ENCODE results near the gene OMP.

Gene OMP

GRCh38 chr11:77069336-77069968, 33.2 kb upstream of the OMP start:
- DNase-seq (ENCODE audit: low read depth in 2 of 2) = no peak

- no peak for DNase-seq (ENCODE audit: low read depth in 2 of 2)
Measured at GRCh38 chr11:77069969-77070582, 32.6 kb upstream of the OMP start.

DNA sequence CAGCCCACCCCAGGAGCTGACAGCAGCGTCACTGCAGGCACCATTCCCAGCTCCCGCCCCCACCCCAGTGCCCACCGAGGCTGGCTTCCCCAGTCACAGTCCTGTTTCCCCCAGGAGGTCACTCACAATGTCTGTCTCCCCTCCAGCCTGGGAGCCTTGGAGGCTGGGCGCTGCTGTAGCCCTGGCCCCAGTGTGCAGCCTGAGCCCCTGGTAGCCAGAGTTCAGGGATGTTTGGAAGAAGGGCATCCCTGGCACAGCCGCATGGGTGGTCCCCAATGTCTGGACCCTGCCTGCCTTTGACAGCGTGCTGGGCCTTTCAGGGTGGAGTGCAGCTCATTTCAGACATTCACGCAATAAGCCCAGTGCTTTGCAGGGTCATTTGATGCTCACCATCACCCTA, 31.6 kb upstream of the OMP start:
- no peak for DNase-seq (ENCODE audit: low read depth in 2 of 2)

DNA sequence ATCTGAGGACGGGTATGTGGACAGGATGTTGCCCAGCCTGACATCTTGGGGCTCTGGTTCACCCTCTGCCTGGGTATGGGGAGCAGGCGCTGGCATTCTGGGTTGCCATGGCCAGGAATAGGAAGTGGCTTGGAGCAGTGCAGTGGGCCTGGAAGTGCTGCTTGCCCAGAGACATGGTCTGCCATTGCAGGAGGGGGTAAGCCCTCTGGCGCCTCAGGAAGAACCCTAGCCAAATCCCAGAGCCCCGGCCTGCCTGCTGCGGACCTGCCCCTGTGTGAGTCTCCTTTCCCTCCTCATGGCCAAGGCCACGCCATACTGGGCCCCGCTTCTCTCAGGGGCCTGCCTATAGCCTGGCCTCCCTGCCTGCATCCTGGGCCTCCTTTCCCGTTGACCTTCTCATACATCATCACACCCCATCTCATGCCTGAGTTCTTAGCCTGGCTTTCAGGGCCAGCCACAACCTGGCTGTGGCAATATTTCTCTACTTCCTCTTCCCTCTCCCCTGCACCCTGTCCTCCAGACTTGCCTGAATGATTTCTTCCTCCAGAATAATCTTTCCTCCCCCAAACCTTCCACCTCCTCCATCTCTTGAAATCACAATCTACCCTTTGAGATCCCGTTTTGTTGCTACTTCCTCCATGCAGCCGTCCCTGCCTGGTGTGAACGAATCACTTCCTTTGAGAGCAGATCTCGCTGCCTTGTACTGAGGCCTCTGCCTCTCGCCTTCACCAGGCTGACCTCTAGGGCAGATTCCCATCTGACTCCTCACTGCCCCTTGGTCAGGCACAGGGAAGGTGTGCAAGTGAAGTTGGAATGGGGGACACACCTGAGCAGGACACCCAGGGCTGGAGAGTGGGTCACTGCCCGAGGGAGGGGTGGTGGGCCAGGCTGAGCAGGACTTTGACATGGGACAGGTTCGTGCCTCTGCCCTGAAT, 30.7 kb upstream of the OMP start:
- DNase-seq (ENCODE audit: low read depth in 2 of 2) = no peak

GRCh38 chr11:77072851-77073327, 29.8 kb upstream of the OMP start:
- no peak for DNase-seq (ENCODE audit: low read depth in 2 of 2)

DNA sequence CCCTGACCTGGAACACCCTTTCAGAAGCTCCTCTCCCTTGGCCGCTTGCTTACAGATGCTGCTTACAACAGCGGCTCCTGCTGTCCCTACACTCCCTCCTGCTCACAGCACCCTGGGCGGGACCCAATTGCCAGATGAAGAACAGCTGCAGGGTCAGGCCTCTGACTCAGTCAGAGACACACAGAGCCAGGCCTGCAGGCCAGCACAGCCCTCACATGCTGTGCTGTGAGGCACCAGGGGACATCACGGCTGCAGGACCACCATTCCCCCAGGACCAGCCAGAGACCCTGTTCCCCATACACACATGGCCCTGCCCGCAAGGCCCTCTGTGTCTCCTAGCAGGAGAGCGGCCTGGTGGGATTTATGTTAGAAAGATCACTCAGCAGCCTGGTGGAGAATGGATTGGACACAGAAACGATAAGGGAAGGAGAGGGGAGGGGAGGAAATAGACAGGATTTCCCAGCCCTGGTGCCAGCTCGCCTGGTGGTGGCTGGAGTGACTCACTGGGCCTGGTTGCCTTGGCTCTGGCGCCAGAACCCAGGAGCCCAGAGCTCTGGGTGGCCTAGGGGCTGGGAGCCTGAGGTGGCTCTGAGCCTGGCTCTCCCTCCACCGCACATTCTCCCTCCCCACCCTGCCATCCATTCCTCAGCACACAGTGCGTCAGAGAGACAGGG, 29.2 kb upstream of the OMP start:
- no peak for DNase-seq (ENCODE audit: low read depth in 2 of 2)

- no peak for DNase-seq (ENCODE audit: low read depth in 2 of 2)
Measured at GRCh38 chr11:77074205-77074604, 28.4 kb upstream of the OMP start.

DNA sequence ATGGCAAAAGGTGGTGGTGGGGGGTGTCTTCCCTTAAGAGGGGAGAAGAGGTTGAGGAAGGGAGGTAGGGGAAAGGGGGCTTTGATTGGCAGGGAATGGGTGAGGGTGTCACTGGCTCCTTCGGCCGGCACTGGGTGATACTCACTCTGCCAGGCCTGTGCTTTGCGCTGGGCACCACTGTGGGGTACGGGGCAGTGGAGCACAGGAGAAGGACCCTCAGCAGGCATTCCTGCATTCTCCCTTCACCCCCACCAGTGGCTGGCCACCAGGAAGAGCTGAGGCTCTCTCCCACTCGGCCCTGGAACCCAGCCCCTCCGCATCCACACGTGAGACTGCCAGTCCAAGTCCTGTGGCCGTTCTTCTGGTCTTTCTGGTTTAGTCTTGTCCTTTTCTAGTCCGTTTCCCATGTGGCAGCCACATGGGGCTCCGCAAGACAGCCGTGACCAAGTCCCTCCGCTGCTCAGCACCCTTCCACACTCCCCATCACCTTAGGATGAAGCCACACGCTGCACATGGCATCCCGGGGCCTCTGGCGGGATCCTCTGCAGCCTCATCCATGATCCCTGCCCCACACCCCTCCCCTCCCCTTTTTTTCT, 27.9 kb upstream of the OMP start:
- DNase-seq (ENCODE audit: low read depth in 2 of 2) = no peak

GRCh38 chr11:77075425-77075905, 27.2 kb upstream of the OMP start:
- DNase-seq (ENCODE audit: low read depth in 2 of 2) = no peak

DNA sequence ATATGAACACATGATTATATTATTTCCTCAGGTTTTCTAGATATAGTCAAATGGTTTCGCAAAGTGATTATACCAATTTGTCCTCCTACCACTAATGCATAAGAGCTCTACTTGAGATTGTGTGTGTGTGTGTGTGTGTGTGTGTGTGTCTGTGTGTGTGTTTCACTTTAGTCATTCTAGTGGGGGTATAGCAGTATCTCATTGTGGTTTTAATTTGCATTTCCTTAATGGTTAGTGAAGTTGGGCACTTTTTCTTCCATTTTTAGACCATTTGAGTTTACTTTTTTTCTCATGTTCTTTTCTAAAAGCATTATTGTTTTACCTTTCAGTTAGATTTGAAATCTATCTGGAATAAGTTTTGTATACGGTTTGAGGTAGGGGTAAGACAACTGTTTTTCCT, 23.0 kb upstream of the OMP start:
- no peak for DNase-seq (ENCODE audit: low read depth in 2 of 2)

DNA sequence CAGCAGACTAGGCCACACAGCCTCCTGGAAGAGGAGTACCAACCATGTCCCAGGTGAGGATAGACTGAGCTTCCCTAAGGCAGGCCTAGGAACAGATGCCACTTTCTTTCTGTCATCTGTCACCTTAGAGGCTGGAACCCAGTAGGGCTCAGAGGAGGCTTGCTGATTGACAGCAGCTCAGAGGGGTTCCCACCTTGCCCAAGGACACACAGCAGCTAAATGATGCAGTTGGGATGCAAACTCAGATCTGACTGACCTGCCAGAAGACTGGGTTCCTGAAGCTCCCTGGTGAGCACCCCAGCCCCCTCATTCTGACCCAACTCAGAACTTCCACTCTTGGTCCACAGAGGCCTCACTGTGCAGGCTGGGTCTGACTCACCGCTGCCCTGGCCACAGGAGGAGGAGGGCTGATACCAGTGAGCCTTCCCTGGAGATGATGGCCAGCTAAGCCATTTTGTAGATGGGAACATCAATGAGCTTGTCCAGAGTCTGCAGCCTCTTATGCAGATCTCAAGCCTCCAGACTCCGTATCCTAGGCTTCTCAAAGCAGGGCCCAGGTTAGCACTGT, 21.9 kb upstream of the OMP start:
- DNase-seq (ENCODE audit: low read depth in 2 of 2) = no peak

GRCh38 chr11:77081381-77081851, 21.2 kb upstream of the OMP start:
- no peak for DNase-seq (ENCODE audit: low read depth in 2 of 2)

DNA sequence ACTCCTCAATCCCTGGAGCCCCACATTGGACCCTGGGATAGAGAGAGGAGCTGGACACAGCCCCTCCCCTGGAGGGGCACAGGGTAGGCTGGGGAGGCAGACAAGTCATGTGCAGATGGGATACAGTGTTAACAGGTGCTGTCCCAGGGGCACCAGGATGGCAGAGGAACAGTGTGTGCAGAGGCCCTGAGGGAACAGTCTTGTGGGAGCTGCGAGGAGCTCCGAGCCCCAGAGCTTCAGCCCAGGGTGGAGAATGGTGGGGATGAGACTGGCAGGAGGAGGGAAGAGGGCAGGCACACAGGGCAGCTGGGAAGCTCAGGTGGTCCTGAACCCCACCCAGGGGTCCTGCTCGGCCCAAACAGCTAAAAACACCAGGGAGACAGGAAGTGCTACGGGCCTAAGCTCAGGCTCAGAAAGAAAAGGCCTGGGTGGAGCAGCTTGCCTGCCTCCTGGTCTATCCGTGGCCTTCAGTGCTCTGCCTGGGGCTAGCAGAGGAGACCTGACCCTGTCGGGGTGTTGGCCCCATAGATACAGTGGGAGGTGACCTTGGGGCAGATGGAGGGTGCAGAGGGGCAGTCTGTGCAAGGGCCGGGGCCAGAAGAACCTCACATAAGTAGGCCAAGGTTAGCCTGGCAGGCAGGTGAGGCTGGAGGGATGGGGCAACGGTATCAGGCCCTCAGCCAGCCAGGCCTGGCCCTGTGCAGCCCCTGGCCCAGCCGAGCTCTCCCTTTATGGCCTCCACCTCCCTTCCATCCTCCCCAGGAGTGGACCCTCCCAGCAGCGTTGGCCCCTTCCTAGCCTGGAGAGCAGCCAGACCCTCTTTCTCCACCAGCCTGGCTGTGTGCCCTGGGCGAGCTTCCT, 20.4 kb upstream of the OMP start:
- DNase-seq (ENCODE audit: low read depth in 2 of 2) = no peak

- DNase-seq (ENCODE audit: low read depth in 2 of 2) = peak in 1 of 2 donors; percentile 17
Measured at GRCh38 chr11:77082838-77083565, 19.6 kb upstream of the OMP start.

DNA sequence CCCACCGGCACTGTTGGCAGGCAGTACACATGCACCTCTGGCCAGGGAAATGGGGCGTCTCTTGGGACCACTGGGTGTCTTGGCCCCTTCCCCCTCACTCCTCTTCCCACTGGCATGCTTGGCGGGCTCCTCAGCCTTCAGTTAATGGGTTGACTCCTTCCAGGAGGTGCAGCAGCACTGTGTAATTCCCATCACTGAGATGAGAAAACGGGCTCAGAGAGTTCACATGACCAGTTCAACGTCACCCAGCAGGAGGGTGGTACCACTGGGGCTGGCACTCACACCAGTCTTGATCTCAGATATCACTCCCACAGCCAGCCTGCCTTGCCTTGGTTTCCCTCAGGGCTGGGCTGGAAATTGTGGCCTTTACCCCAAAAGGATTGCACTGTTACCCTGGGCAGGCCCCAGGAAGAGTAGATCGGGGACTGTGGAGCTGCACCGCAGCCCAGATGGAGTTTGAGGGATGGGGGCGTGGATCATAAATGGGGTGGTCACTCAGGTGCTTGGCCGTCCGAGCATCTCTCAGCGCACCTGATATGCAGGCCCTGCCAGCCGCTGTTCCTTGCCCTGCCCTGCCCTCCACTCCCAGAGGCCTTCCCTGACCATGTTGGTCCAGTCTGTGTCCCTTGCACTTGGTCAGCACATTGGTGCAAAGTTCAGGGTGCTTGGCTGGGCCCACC, 18.9 kb upstream of the OMP start:
- no peak for DNase-seq (ENCODE audit: low read depth in 2 of 2)

GRCh38 chr11:77084581-77085191, 18.0 kb upstream of the OMP start:
- DNase-seq (ENCODE audit: low read depth in 2 of 2) = no peak

GRCh38 chr11:77085652-77086051, 17.0 kb upstream of the OMP start:
- no peak for DNase-seq (ENCODE audit: low read depth in 2 of 2)

All from activated CD4-positive, alpha-beta T cell treated with anti-CD3 and anti-CD28 coated beads for 24 hours (primary cell).